Mammary epithelial cell (primary cell): ENCODE results near the gene CLPTM1.

ENCODE experiments used
- CTCF ChIP-seq, 2 donors: IDR thresholded peaks in 1 of 2; conservative IDR thresholded peaks in 1 of 2; 2 replicates each; pipeline ENCODE4 v1.5.1; 2011 to 2012; ENCODE audit warnings: inconsistent platforms in 2 of 2, low read length in 2 of 2, mild to moderate bottlenecking in 2 of 2, control low read depth in 1 of 2, low read depth in 1 of 2; ENCODE audit not compliant: insufficient read depth in 1 of 2; ENCODE audit errors: extremely low read depth in 1 of 2
- EZH2 ChIP-seq: IDR thresholded peaks from 2 replicates; pipeline ENCODE4 v1.6.1; 2012; ENCODE audit warnings: low read length, inconsistent platforms, borderline replicate concordance

- TF ChIP-seq CTCF (conservative IDR thresholded peaks at IDR 0.05 in 1 of 2, IDR thresholded peaks at IDR 0.05 in 1 of 2; ENCODE audit: extremely low read depth in 1 of 2, insufficient read depth in 1 of 2, low read depth in 1 of 2, low read length in 2 of 2) (no peak), EZH2 (no peak)
Measured at GRCh38 chr19:44927746-44928145, 27.4 kb upstream of the CLPTM1 start.
